Measurements from ENCODE around the gene PTGS1.
"Not testable (repeated sequence)": the region's sequence is repeated elsewhere in the genome, so short reads cannot be mapped to it uniquely, and the experiment has no call there.

Gene PTGS1

GRCh38 chr9:122370869-122371755, at the start of gene PTGS1:
Gene PTGS1 (plus strand): TSS chr9:122371024. CDS start chr9:122371085, 61 bp downstream.
- no peak within 1 kb of the TSS for H3K27ac ChIP-seq (ENCODE audit: low read length)
- H3K4me1 ChIP-seq (ENCODE audit: control insufficient read depth, low read depth, low read length), result peaks cover 13% of the 10 kb centered on the region
- no peak within 1 kb of the TSS for H3K9ac ChIP-seq (ENCODE audit: low read length)

GRCh38 chr9:122322553-122322952, 48.3 kb upstream of the PTGS1 start:
- H3K4me1 ChIP-seq (ENCODE audit: control insufficient read depth, low read depth, low read length), result peaks cover 6% of the 10 kb centered on the region
- no peaks in the 10 kb centered on the region for H3K27me3 ChIP-seq (ENCODE audit: control insufficient read depth, insufficient read depth, low read length)
- peaks cover 20% of the 10 kb centered on the region for H3K36me3 ChIP-seq (ENCODE audit: control insufficient read depth, low read depth, low read length)
- no peaks in the 10 kb centered on the region for H3K9me3 ChIP-seq (ENCODE audit: control insufficient read depth, low read depth, low read length)
- no peak overlapping the region for H3K9ac ChIP-seq (ENCODE audit: low read length)
- no peak overlapping the region for H3K27ac ChIP-seq (ENCODE audit: low read length)
- no peak overlapping the region for H3K4me3 ChIP-seq (ENCODE audit: low read length)

More at GRCh38 chr9:122370869-122371755, at the start of gene PTGS1:
- no peaks in the 10 kb centered on the region for H3K36me3 ChIP-seq (ENCODE audit: control insufficient read depth, low read depth, low read length)
- H3K9me3 ChIP-seq (ENCODE audit: control insufficient read depth, low read depth, low read length), result no peaks in the 10 kb centered on the region
- H3K4me3 ChIP-seq (ENCODE audit: low read length), result peak within 1 kb of the TSS; percentile 68
- H3K27me3 ChIP-seq (ENCODE audit: control insufficient read depth, insufficient read depth, low read length), result peaks cover 46% of the 10 kb centered on the region

- Histone ChIP-seq H3K4me1 (ENCODE audit: control insufficient read depth, low read depth, low read length) (peaks cover 11% of the 10 kb centered on the region), H3K36me3 (ENCODE audit: control insufficient read depth, low read depth, low read length) (peaks cover 20% of the 10 kb centered on the region)
- not testable (repeated sequence) for H3K27ac ChIP-seq (ENCODE audit: low read length); H3K9ac ChIP-seq (ENCODE audit: low read length); H3K9me3 ChIP-seq (ENCODE audit: control insufficient read depth, low read depth, low read length); H3K27me3 ChIP-seq (ENCODE audit: control insufficient read depth, insufficient read depth, low read length); H3K4me3 ChIP-seq (ENCODE audit: low read length)
These were observed 46.2 kb upstream of the PTGS1 start for GRCh38 chr9:122324665-122325064.

- H3K9me3 ChIP-seq (ENCODE audit: control insufficient read depth, low read depth, low read length), result no peaks in the 10 kb centered on the region
- no peak overlapping the region for H3K4me3 ChIP-seq (ENCODE audit: low read length)
- no peak overlapping the region for H3K27ac ChIP-seq (ENCODE audit: low read length)
- H3K4me1 ChIP-seq (ENCODE audit: control insufficient read depth, low read depth, low read length), result peaks cover 13% of the 10 kb centered on the region
- H3K36me3 ChIP-seq (ENCODE audit: control insufficient read depth, low read depth, low read length), result peaks cover 20% of the 10 kb centered on the region
- H3K27me3 ChIP-seq (ENCODE audit: control insufficient read depth, insufficient read depth, low read length), result no peaks in the 10 kb centered on the region
- no peak overlapping the region for H3K9ac ChIP-seq (ENCODE audit: low read length)
These were observed 45.7 kb upstream of the PTGS1 start for GRCh38 chr9:122325124-122325523.

GRCh38 chr9:122327175-122327574, 43.6 kb upstream of the PTGS1 start:
- H3K4me3 ChIP-seq (ENCODE audit: low read length), result no peak overlapping the region
- peaks cover 20% of the 10 kb centered on the region for H3K36me3 ChIP-seq (ENCODE audit: control insufficient read depth, low read depth, low read length)
- H3K4me1 ChIP-seq (ENCODE audit: control insufficient read depth, low read depth, low read length), result peaks cover 7% of the 10 kb centered on the region
- H3K9me3 ChIP-seq (ENCODE audit: control insufficient read depth, low read depth, low read length), result no peaks in the 10 kb centered on the region
- no peak overlapping the region for H3K9ac ChIP-seq (ENCODE audit: low read length)
- H3K27me3 ChIP-seq (ENCODE audit: control insufficient read depth, insufficient read depth, low read length), result no peaks in the 10 kb centered on the region
- no peak overlapping the region for H3K27ac ChIP-seq (ENCODE audit: low read length)

- Histone ChIP-seq H3K9ac (ENCODE audit: low read length) (no peak overlapping the region), H3K4me1 (ENCODE audit: control insufficient read depth, low read depth, low read length) (peaks cover 18% of the 10 kb centered on the region), H3K4me3 (ENCODE audit: low read length) (no peak overlapping the region), H3K36me3 (ENCODE audit: control insufficient read depth, low read depth, low read length) (no peaks in the 10 kb centered on the region), H3K27me3 (ENCODE audit: control insufficient read depth, insufficient read depth, low read length) (no peaks in the 10 kb centered on the region), H3K27ac (ENCODE audit: low read length) (no peak overlapping the region), H3K9me3 (ENCODE audit: control insufficient read depth, low read depth, low read length) (no peaks in the 10 kb centered on the region)
These were observed 41.2 kb upstream of the PTGS1 start for GRCh38 chr9:122329597-122329996.

- H3K36me3 ChIP-seq (ENCODE audit: control insufficient read depth, low read depth, low read length); H3K27ac ChIP-seq (ENCODE audit: low read length); H3K4me3 ChIP-seq (ENCODE audit: low read length); H3K27me3 ChIP-seq (ENCODE audit: control insufficient read depth, insufficient read depth, low read length); H3K9ac ChIP-seq (ENCODE audit: low read length); H3K9me3 ChIP-seq (ENCODE audit: control insufficient read depth, low read depth, low read length): not testable (repeated sequence)
- peaks cover 18% of the 10 kb centered on the region for H3K4me1 ChIP-seq (ENCODE audit: control insufficient read depth, low read depth, low read length)
These were observed 40.4 kb upstream of the PTGS1 start for GRCh38 chr9:122330466-122330865.

- no peak overlapping the region for H3K9ac ChIP-seq (ENCODE audit: low read length)
- H3K4me1 ChIP-seq (ENCODE audit: control insufficient read depth, low read depth, low read length), result peaks cover 21% of the 10 kb centered on the region
- no peak overlapping the region for H3K4me3 ChIP-seq (ENCODE audit: low read length)
- H3K9me3 ChIP-seq (ENCODE audit: control insufficient read depth, low read depth, low read length), result no peaks in the 10 kb centered on the region
- peaks cover 5% of the 10 kb centered on the region for H3K27me3 ChIP-seq (ENCODE audit: control insufficient read depth, insufficient read depth, low read length)
- no peak overlapping the region for H3K27ac ChIP-seq (ENCODE audit: low read length)
- H3K36me3 ChIP-seq (ENCODE audit: control insufficient read depth, low read depth, low read length), result no peaks in the 10 kb centered on the region
These were observed 39.3 kb upstream of the PTGS1 start for GRCh38 chr9:122331523-122331927.

GRCh38 chr9:122332083-122332482, 38.7 kb upstream of the PTGS1 start:
- Histone ChIP-seq H3K27me3 (ENCODE audit: control insufficient read depth, insufficient read depth, low read length) (peaks cover 5% of the 10 kb centered on the region), H3K4me3 (ENCODE audit: low read length) (no peak overlapping the region), H3K4me1 (ENCODE audit: control insufficient read depth, low read depth, low read length) (peaks cover 26% of the 10 kb centered on the region), H3K36me3 (ENCODE audit: control insufficient read depth, low read depth, low read length) (no peaks in the 10 kb centered on the region), H3K9me3 (ENCODE audit: control insufficient read depth, low read depth, low read length) (no peaks in the 10 kb centered on the region), H3K9ac (ENCODE audit: low read length) (no peak overlapping the region), H3K27ac (ENCODE audit: low read length) (no peak overlapping the region)

- Histone ChIP-seq H3K27ac (ENCODE audit: low read length) (no peak overlapping the region), H3K4me1 (ENCODE audit: control insufficient read depth, low read depth, low read length) (peaks cover 30% of the 10 kb centered on the region), H3K4me3 (ENCODE audit: low read length) (no peak overlapping the region), H3K9me3 (ENCODE audit: control insufficient read depth, low read depth, low read length) (no peaks in the 10 kb centered on the region), H3K36me3 (ENCODE audit: control insufficient read depth, low read depth, low read length) (no peaks in the 10 kb centered on the region), H3K27me3 (ENCODE audit: control insufficient read depth, insufficient read depth, low read length) (peaks cover 5% of the 10 kb centered on the region), H3K9ac (ENCODE audit: low read length) (no peak overlapping the region)
These were observed 38.2 kb upstream of the PTGS1 start for GRCh38 chr9:122332644-122333043.

- Histone ChIP-seq H3K9ac (ENCODE audit: low read length) (no peak overlapping the region), H3K4me3 (ENCODE audit: low read length) (no peak overlapping the region), H3K4me1 (ENCODE audit: control insufficient read depth, low read depth, low read length) (peaks cover 35% of the 10 kb centered on the region)
These were observed 37.5 kb upstream of the PTGS1 start for GRCh38 chr9:122333169-122333808.

More at GRCh38 chr9:122333169-122333808, 37.5 kb upstream of the PTGS1 start:
- Histone ChIP-seq H3K27me3 (ENCODE audit: control insufficient read depth, insufficient read depth, low read length) (peaks cover 5% of the 10 kb centered on the region), H3K27ac (ENCODE audit: low read length) (no peak overlapping the region), H3K9me3 (ENCODE audit: control insufficient read depth, low read depth, low read length) (no peaks in the 10 kb centered on the region), H3K36me3 (ENCODE audit: control insufficient read depth, low read depth, low read length) (no peaks in the 10 kb centered on the region)
